ENCODE data around the gene HES3.

DNA sequence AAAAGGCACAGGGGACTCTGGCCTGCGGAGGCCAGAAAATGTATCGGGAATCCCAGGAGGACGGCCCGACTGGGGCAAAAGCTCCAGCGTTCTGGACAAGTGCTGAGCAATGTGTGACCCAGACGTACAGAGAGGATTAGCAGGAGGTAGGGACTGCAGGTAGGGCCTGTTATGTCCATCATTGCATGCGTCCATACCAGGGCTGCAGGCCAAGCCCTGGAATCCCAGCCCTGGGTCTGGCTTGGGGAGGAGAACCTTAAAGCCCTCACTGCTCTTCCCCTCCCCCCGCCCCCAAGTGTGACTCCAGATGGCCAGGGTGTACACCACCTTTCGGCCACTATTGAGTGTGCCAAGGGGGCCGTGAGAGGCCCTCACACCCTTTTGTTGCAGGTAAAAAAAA, 36.1 kb upstream of the HES3 start:
- no peak for TF ChIP-seq POLR2A (IDR thresholded peaks at IDR 0.05)
- TF ChIP-seq, protein P1, sequence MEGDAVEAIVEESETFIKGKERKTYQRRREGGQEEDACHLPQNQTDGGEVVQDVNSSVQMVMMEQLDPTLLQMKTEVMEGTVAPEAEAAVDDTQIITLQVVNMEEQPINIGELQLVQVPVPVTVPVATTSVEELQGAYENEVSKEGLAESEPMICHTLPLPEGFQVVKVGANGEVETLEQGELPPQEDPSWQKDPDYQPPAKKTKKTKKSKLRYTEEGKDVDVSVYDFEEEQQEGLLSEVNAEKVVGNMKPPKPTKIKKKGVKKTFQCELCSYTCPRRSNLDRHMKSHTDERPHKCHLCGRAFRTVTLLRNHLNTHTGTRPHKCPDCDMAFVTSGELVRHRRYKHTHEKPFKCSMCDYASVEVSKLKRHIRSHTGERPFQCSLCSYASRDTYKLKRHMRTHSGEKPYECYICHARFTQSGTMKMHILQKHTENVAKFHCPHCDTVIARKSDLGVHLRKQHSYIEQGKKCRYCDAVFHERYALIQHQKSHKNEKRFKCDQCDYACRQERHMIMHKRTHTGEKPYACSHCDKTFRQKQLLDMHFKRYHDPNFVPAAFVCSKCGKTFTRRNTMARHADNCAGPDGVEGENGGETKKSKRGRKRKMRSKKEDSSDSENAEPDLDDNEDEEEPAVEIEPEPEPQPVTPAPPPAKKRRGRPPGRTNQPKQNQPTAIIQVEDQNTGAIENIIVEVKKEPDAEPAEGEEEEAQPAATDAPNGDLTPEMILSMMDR (IDR thresholded peaks at IDR 0.05) = no peak

Measured in esophagus squamous epithelium (tissue), 4 donors.